Muscle layer of colon (tissue), 2 donors: ENCODE data around the gene HOPX.

Source experiments
- H3K27ac ChIP-seq: one replicate; pipeline ENCODE4 v1.7.0; 2013; ENCODE audit warnings: low read depth, mild to moderate bottlenecking, low read length, moderate library complexity
- H3K27me3 ChIP-seq, 2 donors: one replicate each; pipeline ENCODE4 v1.7.0; 2013; ENCODE audit warnings: low read length in 2 of 2, mild to moderate bottlenecking in 2 of 2; ENCODE audit not compliant: insufficient read depth in 2 of 2, control insufficient read depth in 1 of 2
- H3K36me3 ChIP-seq: one replicate; pipeline ENCODE4 v1.7.0; 2013; ENCODE audit warnings: mild to moderate bottlenecking, low read length; ENCODE audit not compliant: insufficient read depth
- H3K4me1 ChIP-seq: one replicate; pipeline ENCODE4 v1.7.0; 2013; ENCODE audit warnings: mild to moderate bottlenecking, low read length; ENCODE audit not compliant: insufficient read depth
- H3K4me3 ChIP-seq, 2 donors: one replicate each; pipeline ENCODE4 v1.7.0; 2013; ENCODE audit warnings: low read length in 2 of 2, low read depth in 1 of 2, mild to moderate bottlenecking in 1 of 2, moderate library complexity in 1 of 2
- H3K9ac ChIP-seq: one replicate; pipeline ENCODE4 v1.7.0; 2013; ENCODE audit warnings: low read length
- H3K9me3 ChIP-seq: one replicate; pipeline ENCODE4 v1.7.0; 2013; ENCODE audit warnings: mild to moderate bottlenecking, low read length
- donor health status: abdominal sarcoma.
- donor health status: Adenocarcinoma of cecum.

The HOPX gene

GRCh38 chr4:56666279-56666678, 14.8 kb downstream of the HOPX start:
- no peaks in the 10 kb centered on the region for H3K4me1 ChIP-seq
- H3K9ac ChIP-seq = no peak overlapping the region
- H3K27ac ChIP-seq = no peak overlapping the region
- no peaks in the 10 kb centered on the region for H3K9me3 ChIP-seq
- H3K36me3 ChIP-seq = no peaks in the 10 kb centered on the region
- H3K27me3 ChIP-seq = no peaks in the 10 kb centered on the region
- no peak overlapping the region for H3K4me3 ChIP-seq

GRCh38 chr4:56665781-56666180, 15.3 kb downstream of the HOPX start:
- Histone ChIP-seq H3K4me1 (no peaks in the 10 kb centered on the region), H3K27ac (no peak overlapping the region), H3K9ac (no peak overlapping the region), H3K9me3 (no peaks in the 10 kb centered on the region), H3K4me3 (no peak overlapping the region), H3K36me3 (no peaks in the 10 kb centered on the region), H3K27me3 (no peaks in the 10 kb centered on the region)

DNA sequence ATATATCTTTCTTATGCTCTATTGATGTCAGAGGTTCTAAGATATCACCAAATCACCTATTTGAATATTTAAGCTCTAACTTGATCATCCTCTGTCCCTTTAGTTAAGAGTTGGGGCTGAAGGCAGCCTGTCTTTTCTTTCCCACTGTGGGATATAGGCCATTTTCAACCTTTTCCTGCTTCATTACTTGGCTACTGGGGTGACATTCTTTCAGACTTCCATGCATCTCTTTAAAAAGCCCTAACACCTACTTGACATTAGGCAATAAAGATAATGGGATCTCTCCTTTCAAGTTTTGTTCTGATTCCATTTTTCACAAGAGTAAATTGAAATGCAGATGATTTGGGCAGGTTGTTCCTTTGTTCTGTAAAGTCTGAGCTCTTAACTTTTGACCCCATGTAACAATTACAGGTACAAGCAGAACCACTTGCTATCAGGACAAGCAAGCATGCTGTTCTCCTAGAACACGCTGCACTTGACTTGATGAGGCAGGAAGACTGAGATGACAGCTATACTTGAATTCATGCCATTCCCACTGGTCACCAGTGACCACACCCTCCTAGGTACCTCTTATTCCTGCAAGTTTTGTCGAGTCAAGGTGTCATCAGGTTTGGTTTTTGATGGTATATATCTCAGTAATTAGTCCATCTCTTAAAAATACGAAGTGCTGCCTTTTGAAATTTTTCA, 18.2 kb downstream of the HOPX start:
- no peak overlapping the region for H3K4me3 ChIP-seq
- no peak overlapping the region for H3K27ac ChIP-seq
- H3K4me1 ChIP-seq = peaks cover 10% of the 10 kb centered on the region
- no peaks in the 10 kb centered on the region for H3K36me3 ChIP-seq
- H3K9me3 ChIP-seq = no peaks in the 10 kb centered on the region
- no peak overlapping the region for H3K9ac ChIP-seq
- H3K27me3 ChIP-seq = no peaks in the 10 kb centered on the region

DNA sequence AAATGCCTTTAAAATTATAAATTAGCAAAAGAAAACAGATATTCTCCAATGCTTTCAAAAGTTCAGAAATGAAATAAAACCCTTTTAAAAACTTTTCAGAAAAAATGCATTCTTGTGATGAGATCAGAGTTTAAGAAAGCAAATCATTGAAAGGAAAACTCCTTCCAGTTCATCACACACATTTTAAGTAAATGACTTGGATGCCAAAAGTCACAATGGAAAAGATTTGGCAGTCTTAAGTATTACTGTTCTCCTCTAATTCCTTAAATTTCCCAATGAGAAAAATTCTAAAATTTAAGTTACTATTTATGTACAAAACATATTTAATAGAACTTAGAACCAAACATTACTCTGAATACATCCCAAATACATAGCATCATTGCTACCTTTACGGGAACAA, 21.1 kb downstream of the HOPX start:
- H3K27ac ChIP-seq = no peak overlapping the region
- H3K9ac ChIP-seq = no peak overlapping the region
- H3K4me1 ChIP-seq = peaks cover 18% of the 10 kb centered on the region
- no peak overlapping the region for H3K4me3 ChIP-seq
- H3K36me3 ChIP-seq = no peaks in the 10 kb centered on the region
- H3K27me3 ChIP-seq = peaks cover 8% of the 10 kb centered on the region in 2 donors
- H3K9me3 ChIP-seq = no peaks in the 10 kb centered on the region

GRCh38 chr4:56658528-56658927, 22.6 kb downstream of the HOPX start:
- Histone ChIP-seq H3K27me3 (peaks cover 8% of the 10 kb centered on the region in 2 donors), H3K27ac (no peak overlapping the region)

DNA sequence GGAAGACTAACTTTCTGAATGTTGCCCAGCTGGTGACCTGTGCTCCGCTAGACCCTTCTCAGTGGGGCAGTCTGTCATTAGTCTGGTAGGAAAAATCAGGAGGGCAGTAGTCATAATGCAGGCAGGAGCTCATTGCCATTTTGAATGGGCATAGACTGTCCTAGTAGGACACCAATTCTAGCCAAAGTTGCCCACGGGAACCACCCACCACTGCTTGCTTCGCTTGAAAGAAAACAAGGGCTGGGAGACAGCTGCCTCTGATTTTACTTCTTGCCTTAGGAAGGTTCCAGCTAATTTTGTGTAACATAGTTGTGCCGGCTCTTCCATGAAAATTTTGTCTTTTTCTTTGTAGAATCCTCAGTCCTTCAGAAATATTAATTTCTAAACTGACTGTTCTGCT, 23.3 kb downstream of the HOPX start:
- peak overlapping the region; percentile 39 for H3K27ac ChIP-seq
- peaks cover 8% of the 10 kb centered on the region in 2 donors for H3K27me3 ChIP-seq
- no peak overlapping the region for H3K4me3 ChIP-seq
- no peaks in the 10 kb centered on the region for H3K36me3 ChIP-seq
- peaks cover 34% of the 10 kb centered on the region for H3K4me1 ChIP-seq
- H3K9me3 ChIP-seq = no peaks in the 10 kb centered on the region
- no peak overlapping the region for H3K9ac ChIP-seq

More at GRCh38 chr4:56658528-56658927, 22.6 kb downstream of the HOPX start:
- no peaks in the 10 kb centered on the region for H3K9me3 ChIP-seq
- no peaks in the 10 kb centered on the region for H3K36me3 ChIP-seq
- H3K9ac ChIP-seq = no peak overlapping the region
- H3K4me1 ChIP-seq = peaks cover 32% of the 10 kb centered on the region
- H3K4me3 ChIP-seq = no peak overlapping the region

- peaks cover 8% of the 10 kb centered on the region in 2 donors for H3K27me3 ChIP-seq
- H3K27ac ChIP-seq = no peak overlapping the region
- peak overlapping the region in 1 of 2 donors; percentile 55 for H3K4me3 ChIP-seq
- no peaks in the 10 kb centered on the region for H3K9me3 ChIP-seq
- peaks cover 34% of the 10 kb centered on the region for H3K4me1 ChIP-seq
- no peaks in the 10 kb centered on the region for H3K36me3 ChIP-seq
- H3K9ac ChIP-seq = no peak overlapping the region
Measured at GRCh38 chr4:56657128-56657527, 24.0 kb downstream of the HOPX start.

DNA sequence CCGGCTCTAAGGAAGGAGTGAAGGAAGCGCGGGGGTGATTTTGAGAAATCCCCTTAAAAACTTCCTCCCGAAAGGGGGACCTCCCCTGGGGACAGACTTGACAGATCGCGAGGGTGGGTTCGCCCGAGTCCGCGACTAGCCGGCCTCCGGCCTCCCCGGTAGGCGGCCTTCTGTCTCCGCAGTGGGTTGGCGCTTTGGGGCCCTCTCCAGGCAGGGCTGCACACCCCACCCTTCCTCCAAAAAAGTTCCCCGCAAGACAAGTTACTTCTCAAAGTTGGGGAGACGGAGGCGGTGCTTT, 24.8 kb downstream of the HOPX start:
- Histone ChIP-seq H3K36me3 (no peaks in the 10 kb centered on the region), H3K27me3 (peaks cover 8% of the 10 kb centered on the region in 2 donors), H3K4me1 (peaks cover 34% of the 10 kb centered on the region), H3K27ac (peak overlapping the region; percentile 82), H3K4me3 (peak overlapping the region; percentile 55 to 58), H3K9ac (no peak overlapping the region), H3K9me3 (no peaks in the 10 kb centered on the region)

GRCh38 chr4:56655627-56656345, 25.3 kb downstream of the HOPX start:
- peaks cover 8% of the 10 kb centered on the region in 2 donors for H3K27me3 ChIP-seq
- peaks cover 34% of the 10 kb centered on the region for H3K4me1 ChIP-seq
- peak overlapping the region; percentile 55 to 58 for H3K4me3 ChIP-seq
- H3K27ac ChIP-seq = peak overlapping the region; percentile 82
- no peaks in the 10 kb centered on the region for H3K36me3 ChIP-seq
- no peaks in the 10 kb centered on the region for H3K9me3 ChIP-seq
- peak overlapping the region; percentile 19 for H3K9ac ChIP-seq

DNA sequence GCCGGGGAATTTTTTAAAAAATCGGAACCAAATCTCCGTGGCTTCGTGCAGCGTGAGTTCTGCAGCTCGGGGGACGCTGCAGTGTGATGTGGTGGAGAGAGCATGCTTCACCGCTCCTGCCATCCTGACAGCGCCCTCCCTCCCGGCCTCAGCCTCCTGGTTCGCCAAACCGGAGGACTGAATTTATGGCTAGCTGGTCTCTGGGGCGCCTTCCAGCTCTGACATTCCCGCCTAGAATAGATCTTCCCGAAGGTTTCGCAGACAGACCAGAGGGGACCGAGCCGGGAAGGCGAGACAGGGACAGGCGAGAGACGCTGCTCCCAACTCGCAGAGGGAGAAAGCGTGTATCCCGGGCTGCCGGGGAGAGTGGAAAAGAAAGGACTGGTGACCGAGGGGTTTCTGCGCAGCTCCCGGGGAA, 25.9 kb downstream of the HOPX start:
- Histone ChIP-seq H3K27me3 (peaks cover 8% of the 10 kb centered on the region in 2 donors), H3K4me3 (peak overlapping the region; percentile 55 to 58), H3K9ac (peak overlapping the region; percentile 19), H3K36me3 (no peaks in the 10 kb centered on the region), H3K27ac (peak overlapping the region; percentile 82), H3K4me1 (peaks cover 34% of the 10 kb centered on the region), H3K9me3 (no peaks in the 10 kb centered on the region)

DNA sequence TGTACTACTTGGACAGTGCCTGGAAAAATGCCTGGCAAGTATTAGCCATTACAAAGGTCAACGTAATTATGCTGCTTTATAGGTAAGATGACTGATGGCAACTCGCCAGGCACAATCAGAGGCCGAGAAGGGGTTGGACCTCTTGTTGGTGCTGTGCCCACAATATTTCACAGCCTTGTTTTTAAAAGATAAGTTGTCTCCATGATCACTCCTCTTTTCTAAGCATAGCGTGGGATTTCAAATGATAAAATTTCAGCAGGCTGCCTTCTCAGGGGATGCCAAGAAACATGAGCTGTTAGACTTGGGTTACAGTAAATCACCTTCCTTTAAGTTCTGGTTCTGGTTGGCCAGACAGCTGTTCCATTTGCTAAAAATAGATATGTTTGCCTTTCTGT, 26.9 kb downstream of the HOPX start:
- Histone ChIP-seq H3K36me3 (no peaks in the 10 kb centered on the region), H3K9ac (no peak overlapping the region), H3K27me3 (peaks cover 8% of the 10 kb centered on the region in 2 donors), H3K27ac (no peak overlapping the region), H3K4me1 (peaks cover 30% of the 10 kb centered on the region), H3K9me3 (no peaks in the 10 kb centered on the region), H3K4me3 (peak overlapping the region in 1 of 2 donors; percentile 55)
